ENCODE data around the gene GRIK2.
"Not testable (repeated sequence)": the region's sequence is repeated elsewhere in the genome, so short reads cannot be mapped to it uniquely, and the experiment has no call there.

Gene GRIK2

DNA sequence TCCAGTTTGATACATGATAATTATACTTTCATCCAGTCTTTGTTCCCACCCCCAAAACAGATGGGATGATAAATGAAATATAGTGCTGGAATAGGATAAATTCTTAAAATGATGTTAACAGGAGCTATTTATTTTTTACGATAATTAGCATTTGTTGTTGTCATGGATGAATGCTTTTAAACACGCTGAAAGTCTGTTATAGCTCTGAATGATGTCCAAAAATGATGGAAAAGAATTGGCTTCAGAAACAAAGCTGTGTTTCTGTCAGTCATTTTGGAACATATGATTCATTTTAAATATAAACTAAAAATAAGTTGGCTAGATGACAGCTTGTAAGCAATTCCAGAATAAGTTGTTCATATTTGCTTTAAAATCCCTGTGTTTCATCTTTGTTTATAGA, 237.4 kb downstream of the GRIK2 start:
- no peak overlapping the region for H3K4me3 Mint-ChIP-seq
- no peaks in the 10 kb centered on the region for H3K27me3 Mint-ChIP-seq
- DNase-seq: no peak
- H3K36me3 Mint-ChIP-seq (ENCODE audit: low read depth): no peaks in the 10 kb centered on the region
- no peaks in the 10 kb centered on the region for H3K4me1 Mint-ChIP-seq (ENCODE audit: low read depth)
- H3K9me3 Mint-ChIP-seq: peaks cover 10% of the 10 kb centered on the region
- H3K27ac Mint-ChIP-seq: no peak overlapping the region

DNA sequence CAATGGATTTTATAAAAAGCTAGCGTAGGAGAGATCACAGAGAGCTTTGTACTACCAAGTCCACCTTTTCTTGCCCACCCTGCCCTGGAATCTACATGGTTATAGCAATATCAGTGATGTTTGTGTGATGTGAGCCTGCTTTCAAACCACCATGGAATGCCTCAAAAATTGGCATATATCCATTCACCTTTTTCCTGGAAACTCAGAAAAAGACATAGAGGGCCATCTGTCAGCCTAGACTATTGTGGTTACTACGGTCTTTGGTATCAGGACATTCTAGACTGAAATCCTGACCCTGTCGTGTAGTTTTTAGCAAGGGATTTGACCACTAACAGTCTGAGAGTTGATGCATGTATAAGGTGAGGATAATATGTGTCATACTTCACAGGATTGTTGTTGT, 239.6 kb downstream of the GRIK2 start:
- H3K27ac Mint-ChIP-seq: no peak overlapping the region
- peaks cover 12% of the 10 kb centered on the region for H3K9me3 Mint-ChIP-seq
- H3K4me1 Mint-ChIP-seq (ENCODE audit: low read depth): no peaks in the 10 kb centered on the region
- no peaks in the 10 kb centered on the region for H3K27me3 Mint-ChIP-seq
- H3K4me3 Mint-ChIP-seq: no peak overlapping the region
- no peaks in the 10 kb centered on the region for H3K36me3 Mint-ChIP-seq (ENCODE audit: low read depth)
- no peak for DNase-seq

DNA sequence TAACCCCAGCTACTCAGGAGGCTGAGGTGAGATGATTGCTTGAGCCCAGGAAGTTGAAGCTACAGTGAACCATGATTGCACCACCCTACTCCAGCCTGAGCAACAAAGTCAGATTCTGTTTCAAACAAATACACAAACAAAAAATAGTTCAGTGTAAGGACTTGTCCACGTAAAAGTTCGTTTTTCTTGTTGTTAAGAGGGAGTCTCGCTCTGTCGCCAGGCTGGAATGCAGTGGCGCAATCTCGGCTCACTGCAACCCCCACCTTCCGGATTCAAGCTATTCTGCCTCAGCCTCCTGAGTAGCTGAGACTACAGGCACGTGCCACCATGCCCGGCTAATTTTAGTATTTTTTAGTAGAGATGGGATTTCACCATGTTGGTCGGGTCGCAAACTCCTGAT, 245.4 kb downstream of the GRIK2 start:
- H3K9me3 Mint-ChIP-seq; H3K27ac Mint-ChIP-seq; H3K36me3 Mint-ChIP-seq (ENCODE audit: low read depth); H3K4me1 Mint-ChIP-seq (ENCODE audit: low read depth); H3K4me3 Mint-ChIP-seq; DNase-seq; H3K27me3 Mint-ChIP-seq: not testable (repeated sequence)

DNA sequence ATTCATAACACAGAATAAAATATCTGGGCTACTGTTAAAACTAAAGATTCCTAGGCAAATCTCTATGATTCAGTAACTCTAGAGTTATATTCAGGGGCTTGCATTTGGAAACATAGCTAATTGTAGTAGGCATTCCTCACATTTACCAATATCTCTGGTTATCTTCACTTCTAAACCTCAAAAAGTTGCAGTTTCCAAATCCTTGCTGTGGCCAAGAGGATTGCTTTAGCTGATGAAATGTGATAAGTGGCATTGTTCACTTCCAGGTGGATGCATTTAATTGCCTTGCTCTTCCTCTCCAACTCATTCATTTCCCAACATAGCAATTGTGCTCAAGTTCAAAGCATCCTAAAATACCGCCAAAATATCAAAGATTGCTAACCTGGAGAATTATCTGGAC, 246.6 kb downstream of the GRIK2 start:
- Mint-ChIP-seq H3K9me3 (peaks cover 2% of the 10 kb centered on the region), H3K27me3 (no peaks in the 10 kb centered on the region), H3K27ac (no peak overlapping the region), H3K4me3 (no peak overlapping the region), H3K36me3 (ENCODE audit: low read depth) (no peaks in the 10 kb centered on the region), H3K4me1 (ENCODE audit: low read depth) (no peaks in the 10 kb centered on the region)
- no peak for DNase-seq

DNA sequence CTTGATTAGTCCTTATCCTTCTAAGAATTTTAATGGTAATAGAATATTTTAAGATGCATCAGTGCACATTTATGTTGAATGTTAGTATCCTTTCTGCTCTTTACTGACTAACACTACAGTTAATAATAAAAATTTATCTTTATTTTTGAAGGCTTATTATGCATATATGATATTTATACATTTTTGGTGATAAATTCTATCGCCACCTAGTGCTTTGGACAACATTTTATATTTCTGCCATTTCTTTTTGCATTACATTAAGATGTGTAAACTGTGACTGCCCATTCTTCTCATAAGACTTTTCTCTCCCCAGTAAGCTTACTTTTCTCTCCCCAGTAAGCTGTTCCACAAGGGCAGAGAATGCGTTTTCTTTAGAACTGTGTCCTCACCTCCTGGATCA, 252.3 kb downstream of the GRIK2 start:
- Mint-ChIP-seq H3K27me3 (no peaks in the 10 kb centered on the region), H3K4me3 (no peak overlapping the region), H3K36me3 (ENCODE audit: low read depth) (no peaks in the 10 kb centered on the region), H3K4me1 (ENCODE audit: low read depth) (no peaks in the 10 kb centered on the region), H3K27ac (no peak overlapping the region), H3K9me3 (no peaks in the 10 kb centered on the region)
- DNase-seq: no peak

DNA sequence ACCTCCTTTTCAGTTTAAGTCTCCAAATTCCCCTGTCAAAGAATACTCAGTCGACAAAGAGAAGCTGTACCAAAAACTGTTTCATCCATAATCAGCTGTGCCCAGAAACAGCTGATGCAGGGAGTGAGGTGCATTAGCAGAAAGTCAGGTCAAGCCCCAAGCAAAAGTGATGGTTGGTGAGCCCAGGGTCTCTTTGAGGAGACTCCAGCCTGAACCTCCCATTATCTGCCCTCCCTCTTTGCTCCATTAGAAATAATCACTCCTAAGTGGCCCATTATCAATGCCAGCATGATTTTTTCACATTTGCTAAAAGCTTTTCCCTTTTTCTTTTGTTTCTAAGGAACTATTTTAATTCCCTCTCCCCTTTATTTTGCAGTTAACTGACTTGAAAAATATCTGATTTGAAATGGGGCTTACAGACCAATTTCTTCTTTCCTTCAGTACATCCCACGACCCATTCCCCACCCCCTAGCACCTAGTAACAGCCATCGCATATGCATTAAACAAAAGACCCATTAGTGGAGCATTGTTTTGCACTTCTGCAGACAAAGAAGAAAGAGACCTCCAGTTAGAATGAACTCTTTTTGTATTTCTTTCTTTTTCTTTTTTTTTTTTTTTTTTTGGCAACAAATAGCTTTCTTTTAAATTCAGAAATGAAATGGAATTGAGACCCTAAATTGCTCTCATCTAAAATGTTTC, 257.0 kb downstream of the GRIK2 start:
- Mint-ChIP-seq H3K4me3 (no peak overlapping the region), H3K27me3 (no peaks in the 10 kb centered on the region), H3K9me3 (peaks cover 2% of the 10 kb centered on the region), H3K36me3 (ENCODE audit: low read depth) (no peaks in the 10 kb centered on the region), H3K4me1 (ENCODE audit: low read depth) (no peaks in the 10 kb centered on the region), H3K27ac (no peak overlapping the region)
- DNase-seq: no peak

DNA sequence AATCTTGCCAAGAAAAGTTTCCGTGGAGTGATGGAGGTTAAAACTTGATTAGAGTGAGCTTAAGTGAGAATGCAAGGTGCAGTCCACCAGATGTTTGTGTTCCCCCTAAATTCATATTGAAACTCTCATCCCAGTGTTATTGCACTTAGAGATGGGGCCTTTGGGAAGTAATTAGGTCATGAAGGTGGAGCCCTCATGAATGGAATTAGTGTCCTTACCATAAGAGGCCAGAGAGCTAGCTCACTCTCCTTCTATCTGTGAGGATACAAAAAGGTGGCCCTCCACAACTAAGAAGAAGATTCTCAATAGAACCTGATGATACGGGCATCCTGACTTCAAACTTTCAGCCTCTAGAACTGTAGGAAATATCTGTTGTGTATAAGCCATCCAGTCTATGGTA, 258.6 kb downstream of the GRIK2 start:
- Mint-ChIP-seq H3K36me3 (ENCODE audit: low read depth) (no peaks in the 10 kb centered on the region), H3K4me1 (ENCODE audit: low read depth) (no peaks in the 10 kb centered on the region), H3K27me3 (no peaks in the 10 kb centered on the region), H3K27ac (no peak overlapping the region), H3K4me3 (no peak overlapping the region), H3K9me3 (peaks cover 2% of the 10 kb centered on the region)
- DNase-seq: no peak

DNA sequence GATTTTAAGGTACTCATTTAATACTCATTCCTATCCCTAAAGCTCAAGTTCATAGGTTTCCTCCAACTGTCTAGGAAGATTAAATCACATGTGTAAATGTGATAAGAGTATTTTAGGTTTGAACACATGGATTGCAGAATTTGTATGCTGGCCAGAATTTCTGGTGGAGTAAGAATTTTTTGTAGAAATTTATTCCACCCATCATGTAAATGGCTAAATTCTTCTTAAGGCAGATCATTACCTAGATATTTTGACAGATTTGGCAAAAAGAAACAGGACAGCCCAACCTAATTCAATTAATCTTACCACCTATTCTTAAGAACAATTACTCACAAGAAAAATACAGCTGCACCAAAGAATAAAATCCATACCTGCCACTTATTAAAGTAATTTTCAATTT, 261.6 kb downstream of the GRIK2 start:
- no peak for DNase-seq
- Mint-ChIP-seq H3K36me3 (ENCODE audit: low read depth) (no peaks in the 10 kb centered on the region), H3K27me3 (no peaks in the 10 kb centered on the region), H3K27ac (no peak overlapping the region), H3K9me3 (peaks cover 7% of the 10 kb centered on the region), H3K4me1 (ENCODE audit: low read depth) (no peaks in the 10 kb centered on the region), H3K4me3 (no peak overlapping the region)

DNA sequence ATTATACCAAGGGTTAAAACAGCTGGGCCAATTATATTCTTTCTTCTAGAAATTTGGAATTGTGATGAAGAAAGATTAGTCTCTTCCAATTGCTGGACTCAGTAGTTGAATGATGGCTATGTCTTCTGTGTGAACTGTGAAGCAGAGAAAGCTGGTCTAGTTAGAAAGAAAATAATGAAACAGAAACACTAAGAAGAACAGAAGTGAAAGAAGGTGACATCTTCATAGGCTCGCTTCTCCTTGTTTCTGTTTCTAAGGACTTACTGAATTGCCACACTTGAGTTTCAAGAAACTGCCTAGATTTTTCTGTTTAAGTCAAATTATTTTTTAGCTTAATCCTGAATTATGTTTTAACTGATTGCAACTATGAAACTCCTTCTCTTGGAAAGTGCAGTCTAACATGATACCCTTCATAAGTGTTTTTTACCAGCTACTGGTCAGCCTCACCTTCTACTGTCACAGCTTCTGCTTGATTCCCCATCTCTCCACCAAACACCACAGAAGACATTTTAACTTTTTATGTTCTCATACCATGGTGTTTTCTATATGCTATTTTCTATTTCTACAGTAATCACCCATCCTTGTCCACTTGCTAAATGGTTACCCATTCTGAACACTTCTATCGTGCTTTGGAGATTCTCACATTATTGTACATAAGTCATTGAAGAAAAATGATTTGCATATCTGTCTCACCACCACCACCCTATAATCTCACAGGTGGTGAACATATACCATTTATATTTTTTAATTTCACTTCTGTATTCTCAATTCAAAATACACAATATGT, 268.8 kb downstream of the GRIK2 start:
- Mint-ChIP-seq H3K27ac (no peak overlapping the region), H3K9me3 (peaks cover 7% of the 10 kb centered on the region), H3K4me1 (ENCODE audit: low read depth) (no peaks in the 10 kb centered on the region), H3K4me3 (no peak overlapping the region), H3K36me3 (ENCODE audit: low read depth) (no peaks in the 10 kb centered on the region), H3K27me3 (no peaks in the 10 kb centered on the region)
- no peak for DNase-seq

DNA sequence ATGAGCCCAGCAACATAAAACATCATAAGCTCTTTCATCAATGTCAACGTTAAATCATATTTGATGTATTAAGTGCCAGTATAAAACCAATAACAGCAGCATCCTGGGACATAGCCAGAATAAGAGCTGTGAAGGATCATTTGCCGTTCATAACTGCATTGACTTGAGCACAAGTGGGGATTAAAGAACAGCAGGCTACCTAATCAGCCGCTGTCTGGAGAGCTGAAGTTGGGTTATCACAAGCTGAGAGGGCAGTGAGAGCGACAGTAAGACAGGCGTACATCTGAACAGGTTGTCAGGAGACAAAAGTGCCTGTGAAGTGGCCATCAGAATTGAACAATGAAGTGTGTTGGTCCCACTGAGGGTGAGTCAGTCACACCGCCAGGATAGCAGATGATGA, 269.6 kb downstream of the GRIK2 start:
- Mint-ChIP-seq H3K27me3 (no peaks in the 10 kb centered on the region), H3K27ac (no peak overlapping the region), H3K36me3 (ENCODE audit: low read depth) (no peaks in the 10 kb centered on the region), H3K4me1 (ENCODE audit: low read depth) (no peaks in the 10 kb centered on the region), H3K4me3 (no peak overlapping the region), H3K9me3 (peaks cover 7% of the 10 kb centered on the region)
- DNase-seq: no peak

DNA sequence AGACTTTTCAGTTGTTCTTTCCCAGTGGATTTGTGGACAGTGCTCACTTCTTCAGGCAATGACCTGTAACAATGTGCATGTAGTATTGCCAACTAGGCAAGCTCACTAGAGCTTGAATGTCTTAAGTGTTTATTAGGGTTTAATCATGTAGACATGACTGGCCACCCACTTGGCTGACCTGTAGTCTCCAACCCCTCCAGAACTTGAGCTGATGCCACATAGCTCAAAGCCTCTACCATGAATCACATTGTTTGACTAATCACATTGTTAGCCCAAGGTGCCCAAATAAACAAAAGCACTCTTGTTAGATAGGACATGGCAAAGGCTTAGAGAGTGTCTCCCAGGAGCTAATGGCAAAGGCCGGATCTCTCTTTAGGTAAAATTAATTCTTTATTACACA, 272.7 kb downstream of the GRIK2 start:
- Mint-ChIP-seq H3K27ac (no peak overlapping the region), H3K27me3 (no peaks in the 10 kb centered on the region), H3K9me3 (peaks cover 6% of the 10 kb centered on the region), H3K4me1 (ENCODE audit: low read depth) (no peaks in the 10 kb centered on the region), H3K4me3 (no peak overlapping the region), H3K36me3 (ENCODE audit: low read depth) (no peaks in the 10 kb centered on the region)
- no peak for DNase-seq

DNA sequence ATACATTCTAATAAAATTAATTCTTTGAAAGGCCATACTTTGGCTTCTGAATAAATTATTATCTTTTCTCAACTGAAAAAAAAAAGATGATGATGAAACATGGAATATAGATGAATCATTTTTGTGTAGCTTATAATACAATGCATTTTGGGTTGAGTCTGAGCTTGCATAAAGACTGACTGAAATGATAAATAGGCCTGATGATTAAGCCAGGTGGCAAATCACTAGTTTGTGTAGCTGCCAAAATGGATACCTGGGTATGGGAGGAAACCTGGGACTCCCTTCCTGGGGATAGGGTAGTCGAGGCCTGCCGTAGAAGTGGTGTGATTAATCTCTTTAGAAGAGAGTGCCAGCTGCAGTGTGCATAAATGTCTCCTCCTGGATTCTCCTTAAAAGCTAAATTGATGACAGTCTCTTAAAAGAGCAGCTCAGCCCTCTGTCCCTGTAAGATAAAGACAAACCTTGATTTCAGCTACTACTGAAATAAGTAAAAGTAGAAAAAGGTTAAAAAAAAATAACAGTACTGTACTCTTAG, 275.1 kb downstream of the GRIK2 start:
- Mint-ChIP-seq H3K36me3 (ENCODE audit: low read depth) (no peaks in the 10 kb centered on the region), H3K27me3 (no peaks in the 10 kb centered on the region), H3K4me1 (ENCODE audit: low read depth) (no peaks in the 10 kb centered on the region), H3K27ac (no peak overlapping the region), H3K9me3 (peaks cover 7% of the 10 kb centered on the region), H3K4me3 (no peak overlapping the region)
- no peak for DNase-seq

DNA sequence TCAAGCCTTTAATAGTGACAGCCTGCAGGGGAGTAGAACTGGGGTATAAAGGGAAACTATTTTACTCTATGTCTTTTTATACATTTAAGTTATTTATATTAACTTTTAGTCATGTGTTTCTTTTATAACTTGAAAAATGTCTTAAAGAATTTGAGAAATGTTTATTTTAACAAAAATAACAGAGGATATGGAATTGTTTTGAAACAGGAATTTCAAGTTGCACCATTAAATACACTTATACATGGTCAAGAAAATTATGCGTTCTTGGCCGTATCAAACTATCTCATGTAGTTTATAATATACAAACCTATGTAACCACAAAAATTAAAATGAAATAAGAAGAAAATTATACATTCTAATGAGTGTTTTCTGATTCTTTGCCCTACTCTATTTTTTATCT, 282.7 kb downstream of the GRIK2 start:
- Mint-ChIP-seq H3K9me3 (peaks cover 3% of the 10 kb centered on the region), H3K36me3 (ENCODE audit: low read depth) (no peaks in the 10 kb centered on the region), H3K27me3 (no peaks in the 10 kb centered on the region), H3K4me1 (ENCODE audit: low read depth) (no peaks in the 10 kb centered on the region), H3K4me3 (no peak overlapping the region), H3K27ac (no peak overlapping the region)
- DNase-seq: no peak

DNA sequence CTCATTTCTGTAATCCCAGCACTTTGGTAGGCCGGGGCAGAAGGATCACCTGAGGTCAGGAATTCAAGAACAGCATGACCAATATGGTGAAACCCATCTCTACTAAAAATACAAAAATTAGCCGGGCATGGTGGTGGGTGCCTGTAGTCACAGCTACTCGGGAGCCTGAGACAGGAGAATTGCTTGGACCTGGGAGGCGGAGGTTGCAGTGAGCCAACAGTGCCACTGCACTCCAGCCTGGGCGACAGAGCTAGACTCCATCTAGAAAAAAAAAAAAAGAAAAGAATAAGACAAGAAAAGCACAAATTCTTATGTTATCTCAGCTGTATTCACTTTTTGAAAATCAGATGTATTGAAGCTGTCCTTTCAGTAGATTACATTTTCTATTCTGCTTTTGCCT, 289.4 kb downstream of the GRIK2 start:
- Mint-ChIP-seq H3K27ac (no peak overlapping the region), H3K27me3 (no peaks in the 10 kb centered on the region), H3K4me1 (ENCODE audit: low read depth) (no peaks in the 10 kb centered on the region), H3K4me3 (no peak overlapping the region), H3K9me3 (no peaks in the 10 kb centered on the region), H3K36me3 (ENCODE audit: low read depth) (no peaks in the 10 kb centered on the region)
- DNase-seq: no peak

DNA sequence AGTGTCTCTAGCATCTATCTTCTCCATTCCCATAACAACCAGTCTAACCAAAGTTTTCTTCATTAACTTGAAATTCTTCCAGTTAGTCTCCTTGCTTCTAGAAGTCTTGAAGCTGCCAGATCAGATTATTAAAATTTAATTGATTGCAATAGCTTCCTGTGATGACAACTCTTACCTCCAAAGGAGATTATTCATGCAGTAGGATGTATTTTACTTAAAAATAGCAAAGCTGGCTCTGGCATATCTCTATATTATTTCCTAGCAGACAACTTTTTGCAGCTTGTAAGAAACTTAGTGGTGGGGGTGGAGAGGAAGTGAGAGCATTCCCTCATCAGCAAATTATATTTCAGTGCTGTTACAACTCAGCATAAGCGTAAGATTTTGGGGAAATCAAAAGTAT, 290.4 kb downstream of the GRIK2 start:
- H3K4me3 Mint-ChIP-seq: no peak overlapping the region
- no peak for DNase-seq
- no peak overlapping the region for H3K27ac Mint-ChIP-seq
- H3K36me3 Mint-ChIP-seq (ENCODE audit: low read depth): no peaks in the 10 kb centered on the region
- no peaks in the 10 kb centered on the region for H3K9me3 Mint-ChIP-seq
- no peaks in the 10 kb centered on the region for H3K4me1 Mint-ChIP-seq (ENCODE audit: low read depth)
- no peaks in the 10 kb centered on the region for H3K27me3 Mint-ChIP-seq

Measured in activated T-cell treated with anti-CD3 and anti-CD28 coated beads, Interleukin-2, amount 50 U/mL, for 24 hours (primary cell).